ENCODE measurements around the gene CREB3.

CREB3 gene

GRCh38 chr9:35776018-35776417 is 43.6 kb downstream of the CREB3 start:
- Histone ChIP-seq H3K9me3 (ENCODE audit: control insufficient read depth, low read length) (no peaks in the 10 kb centered on the region), H3K27me3 (ENCODE audit: control insufficient read depth, insufficient read depth, low read length) (no peaks in the 10 kb centered on the region), H3K9ac (ENCODE audit: low read length) (no peak overlapping the region), H3K4me3 (ENCODE audit: low read length) (no peak overlapping the region), H3K36me3 (ENCODE audit: control insufficient read depth, insufficient read depth, low read length) (no peaks in the 10 kb centered on the region), H3K4me1 (ENCODE audit: control insufficient read depth, insufficient read depth, low read length) (peaks cover 16% of the 10 kb centered on the region)

GRCh38 chr9:35778496-35778895 is 46.0 kb downstream of the CREB3 start:
- no peaks in the 10 kb centered on the region for H3K9me3 ChIP-seq (ENCODE audit: control insufficient read depth, low read length)
- H3K27me3 ChIP-seq (ENCODE audit: control insufficient read depth, insufficient read depth, low read length), result no peaks in the 10 kb centered on the region
- no peak overlapping the region for H3K9ac ChIP-seq (ENCODE audit: low read length)
- no peaks in the 10 kb centered on the region for H3K36me3 ChIP-seq (ENCODE audit: control insufficient read depth, insufficient read depth, low read length)
- H3K4me1 ChIP-seq (ENCODE audit: control insufficient read depth, insufficient read depth, low read length), result peaks cover 3% of the 10 kb centered on the region
- H3K4me3 ChIP-seq (ENCODE audit: low read length), result no peak overlapping the region

GRCh38 chr9:35781066-35781465 is 48.6 kb downstream of the CREB3 start:
- Histone ChIP-seq H3K4me3 (ENCODE audit: low read length) (no peak overlapping the region), H3K27me3 (ENCODE audit: control insufficient read depth, insufficient read depth, low read length) (no peaks in the 10 kb centered on the region), H3K36me3 (ENCODE audit: control insufficient read depth, insufficient read depth, low read length) (no peaks in the 10 kb centered on the region), H3K9me3 (ENCODE audit: control insufficient read depth, low read length) (no peaks in the 10 kb centered on the region), H3K9ac (ENCODE audit: low read length) (no peak overlapping the region), H3K4me1 (ENCODE audit: control insufficient read depth, insufficient read depth, low read length) (peaks cover 3% of the 10 kb centered on the region)

GRCh38 chr9:35783418-35783817 is 51.0 kb downstream of the CREB3 start:
- peaks cover 3% of the 10 kb centered on the region for H3K4me1 ChIP-seq (ENCODE audit: control insufficient read depth, insufficient read depth, low read length)
- H3K9ac ChIP-seq (ENCODE audit: low read length), result no peak overlapping the region
- H3K4me3 ChIP-seq (ENCODE audit: low read length), result no peak overlapping the region
- H3K27me3 ChIP-seq (ENCODE audit: control insufficient read depth, insufficient read depth, low read length), result no peaks in the 10 kb centered on the region
- no peaks in the 10 kb centered on the region for H3K9me3 ChIP-seq (ENCODE audit: control insufficient read depth, low read length)
- no peaks in the 10 kb centered on the region for H3K36me3 ChIP-seq (ENCODE audit: control insufficient read depth, insufficient read depth, low read length)

Data from mucosa of stomach (tissue), 1 donor.